Fibroblast of pulmonary artery (primary cell): ENCODE measurements around the gene RMI2.

Experiments used
- DNase-seq: peaks from one replicate; pipeline ENCODE4 v3.0.0-alpha.2; 2010; ENCODE audit warnings: low read depth
- H3K4me3 ChIP-seq: replicated peaks from 2 replicates; pipeline ENCODE4 v1.5.1; 2011; ENCODE audit warnings: low read depth, mild to moderate bottlenecking, control low read depth, low read length, moderate library complexity
- CTCF ChIP-seq: IDR thresholded peaks from 2 replicates; pipeline ENCODE4 v1.5.1; 2011; ENCODE audit warnings: mild to moderate bottlenecking, control low read depth, low read length, inconsistent platforms; ENCODE audit errors: missing control alignments

RMI2 gene

GRCh38 chr16:11312718-11313492 is 32.4 kb upstream of the RMI2 start:
- H3K4me3 ChIP-seq: no peak overlapping the region
- TF ChIP-seq CTCF: no peak
- peak; percentile 52 for DNase-seq

GRCh38 chr16:11313493-11314308 is 31.6 kb upstream of the RMI2 start:
- DNase-seq: no peak
- TF ChIP-seq CTCF: no peak
- H3K4me3 ChIP-seq: no peak overlapping the region

GRCh38 chr16:11314309-11314894 is 30.9 kb upstream of the RMI2 start:
- H3K4me3 ChIP-seq: no peak overlapping the region
- TF ChIP-seq CTCF: no peak
- DNase-seq: no peak

GRCh38 chr16:11315510-11315909 is 29.7 kb upstream of the RMI2 start:
- peak; percentile 29 for TF ChIP-seq CTCF
- DNase-seq: peak; percentile 70

GRCh38 chr16:11316331-11317015 is 28.8 kb upstream of the RMI2 start:
- DNase-seq: no peak
- H3K4me3 ChIP-seq: no peak overlapping the region
- TF ChIP-seq CTCF: no peak

More at GRCh38 chr16:11315510-11315909, 29.7 kb upstream of the RMI2 start:
- H3K4me3 ChIP-seq: no peak overlapping the region

- no peak for TF ChIP-seq CTCF
- DNase-seq: no peak
- H3K4me3 ChIP-seq: no peak overlapping the region
Observed at GRCh38 chr16:11318817-11319216, 26.4 kb upstream of the RMI2 start.
